GM21529 (cell line): ENCODE measurements around the gene COL6A5.
"Not testable (repeated sequence)": the region's sequence is repeated elsewhere in the genome, so short reads cannot be mapped to it uniquely, and the experiment has no call there.

Source experiments
- ATAC-seq: cut with Tn5 transposase; IDR thresholded peaks from one replicate; pipeline ENCODE4 v1.9.1; 2021; ENCODE audit not compliant: unreplicated experiment

Gene COL6A5

DNA sequence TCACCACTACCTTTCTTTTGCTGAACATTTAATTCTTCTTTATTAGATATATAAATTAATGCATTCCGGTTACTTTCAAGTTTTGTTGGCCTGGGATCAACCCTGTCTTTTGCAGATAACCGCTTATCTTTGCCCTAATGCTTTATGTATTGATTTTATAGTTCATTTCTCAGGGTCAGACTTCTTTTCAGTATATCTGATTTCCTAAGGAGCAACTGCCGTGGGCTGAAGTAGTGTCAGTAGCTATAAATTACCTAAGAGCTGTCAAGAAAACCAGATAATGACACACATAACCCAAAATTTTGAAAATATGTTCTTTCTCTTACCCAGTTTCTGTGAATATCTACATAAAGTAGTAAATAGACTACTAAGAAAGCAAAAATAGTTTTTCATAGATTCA lies 38.0 kb downstream of the COL6A5 start:
- no peak for ATAC-seq

DNA sequence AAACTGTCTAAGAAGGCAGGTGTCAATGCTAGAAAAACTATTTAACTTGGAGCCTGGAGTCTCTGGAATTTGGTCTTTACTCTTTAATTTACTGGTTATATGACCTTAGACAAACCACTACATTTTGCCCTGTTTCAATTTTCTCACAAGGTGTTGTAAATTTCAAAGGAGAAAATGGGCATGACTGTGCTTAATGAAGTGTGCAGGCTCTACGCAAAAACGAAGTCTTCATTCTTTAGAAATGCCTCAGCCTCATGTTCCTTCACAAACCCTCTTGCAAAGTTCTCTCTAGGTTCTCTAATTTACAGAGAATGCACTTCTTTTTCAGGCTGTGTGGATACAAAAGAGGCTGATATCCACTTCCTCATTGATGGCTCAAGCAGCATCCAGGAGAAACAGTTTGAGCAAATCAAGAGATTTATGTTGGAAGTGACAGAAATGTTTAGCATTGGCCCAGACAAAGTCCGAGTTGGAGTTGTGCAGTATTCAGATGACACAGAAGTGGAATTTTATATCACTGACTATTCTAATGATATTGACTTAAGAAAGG lies 39.1 kb downstream of the COL6A5 start:
- no peak for ATAC-seq

- no peak for ATAC-seq
Observed at GRCh38 chr3:130386604-130387263, 41.3 kb downstream of the COL6A5 start.

- ATAC-seq = no peak
Observed at GRCh38 chr3:130389743-130390478, 44.4 kb downstream of the COL6A5 start.

- ATAC-seq = no peak
Observed at GRCh38 chr3:130392266-130392665, 46.8 kb downstream of the COL6A5 start.

- no peak for ATAC-seq
Observed at GRCh38 chr3:130393594-130393993, 48.1 kb downstream of the COL6A5 start.

- ATAC-seq = no peak
Observed at GRCh38 chr3:130395331-130395730, 49.9 kb downstream of the COL6A5 start.

- no peak for ATAC-seq
Observed at GRCh38 chr3:130395916-130396315, 50.4 kb downstream of the COL6A5 start.

GRCh38 chr3:130404401-130404800 lies 58.9 kb downstream of the COL6A5 start:
- ATAC-seq = no peak

DNA sequence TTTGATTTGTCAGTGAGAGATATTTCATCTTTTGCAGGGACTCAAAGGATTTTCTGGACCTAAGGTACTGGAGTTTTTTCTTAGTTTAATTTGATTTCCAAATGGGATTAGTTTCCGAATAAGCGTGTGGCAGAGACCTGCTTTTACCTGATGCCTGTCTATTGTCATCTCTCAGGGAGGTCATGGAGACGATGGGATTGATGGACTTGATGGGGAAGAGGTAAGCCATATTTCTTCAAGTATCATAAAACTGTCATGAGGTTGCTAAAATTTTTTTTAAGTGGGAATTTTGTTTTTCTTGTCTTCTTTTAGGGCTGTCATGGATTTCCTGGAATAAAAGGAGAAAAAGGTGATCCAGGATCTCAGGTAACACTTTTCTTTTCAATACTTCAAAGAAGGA lies 60.5 kb downstream of the COL6A5 start:
- ATAC-seq = no peak

DNA sequence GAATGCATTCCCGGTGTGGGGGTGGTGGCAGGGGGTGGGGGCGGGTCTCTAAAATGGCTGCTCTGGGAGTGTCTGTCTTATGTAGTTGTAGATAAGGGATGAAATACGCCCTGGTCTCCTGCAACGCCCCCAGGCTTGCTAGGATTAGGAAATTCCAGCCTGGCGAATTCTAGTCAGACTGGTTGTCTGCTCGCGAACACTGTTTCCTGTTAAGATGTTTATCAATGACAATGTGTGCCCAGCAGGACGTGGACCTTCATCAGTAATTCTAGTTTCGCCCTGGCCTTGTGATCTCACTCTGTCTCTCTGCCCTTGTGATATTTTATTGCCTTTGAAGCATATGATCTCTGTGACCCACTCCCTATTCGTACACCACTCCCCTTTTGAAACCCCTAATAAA lies 62.8 kb downstream of the COL6A5 start:
- not testable (repeated sequence) for ATAC-seq

DNA sequence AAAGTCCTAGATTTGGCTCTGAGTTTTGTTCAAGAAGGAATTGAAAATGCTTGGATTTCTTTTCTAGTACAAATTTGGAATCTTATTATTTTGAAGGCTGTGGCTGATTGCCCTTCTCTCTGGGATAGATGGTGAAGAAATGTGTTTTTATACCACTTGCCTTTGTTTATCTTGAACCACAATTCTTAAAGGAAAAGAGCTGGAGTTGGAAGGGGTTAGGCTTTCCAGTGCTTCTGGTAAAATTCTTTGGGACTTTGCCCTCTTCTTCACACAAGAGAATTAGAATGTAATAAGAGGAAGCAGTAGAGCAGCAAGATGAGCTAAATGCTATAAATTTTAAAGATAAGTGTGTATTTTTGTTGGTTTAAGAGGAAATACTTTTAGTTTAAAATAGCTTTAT lies 65.8 kb downstream of the COL6A5 start:
- ATAC-seq = no peak

GRCh38 chr3:130412991-130413560 lies 67.6 kb downstream of the COL6A5 start:
- no peak for ATAC-seq

- no peak for ATAC-seq
Observed at GRCh38 chr3:130414457-130414856, 69.0 kb downstream of the COL6A5 start.

- no peak for ATAC-seq
Observed at GRCh38 chr3:130420466-130420865, 75.0 kb downstream of the COL6A5 start.

- no peak for ATAC-seq
Observed at GRCh38 chr3:130423064-130423463, 77.6 kb downstream of the COL6A5 start.

DNA sequence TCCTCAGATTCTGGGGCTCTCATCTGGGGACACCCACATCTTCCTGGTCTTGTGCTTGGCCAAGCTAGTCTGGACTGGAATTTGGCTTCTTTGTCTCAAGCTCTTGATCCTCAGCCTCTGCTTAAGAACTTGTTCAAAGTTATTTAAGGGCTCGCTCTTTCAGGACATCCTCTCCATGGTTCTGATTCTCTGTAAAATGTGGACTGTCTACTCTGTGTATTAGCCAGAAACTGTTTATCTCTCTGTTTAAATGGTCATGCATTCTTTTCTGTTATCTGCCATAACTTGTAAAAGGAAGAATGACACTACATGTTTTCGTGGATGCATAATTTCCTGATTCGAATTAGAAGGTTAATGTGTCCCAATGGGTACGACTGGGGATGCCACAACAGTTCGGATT lies 79.4 kb downstream of the COL6A5 start:
- no peak for ATAC-seq

DNA sequence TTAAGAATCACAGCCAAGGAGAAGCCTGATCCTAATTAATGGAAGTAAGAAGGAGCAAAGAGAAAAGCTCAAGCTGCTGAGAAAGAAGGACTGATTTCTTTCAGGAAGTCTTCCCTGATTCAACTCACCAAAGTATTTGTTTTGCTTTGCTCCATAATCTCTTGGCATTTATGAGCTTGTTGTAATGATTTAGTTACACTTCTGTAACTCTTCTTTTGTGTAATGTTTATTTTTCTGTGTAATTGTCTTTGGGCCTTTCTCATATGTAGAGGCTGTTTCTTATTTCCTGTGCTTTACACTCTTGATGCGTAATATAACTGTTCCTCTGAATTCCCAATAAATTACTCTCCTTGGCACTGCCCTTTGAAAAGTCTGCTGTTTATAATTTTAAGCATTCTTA lies 80.0 kb downstream of the COL6A5 start:
- ATAC-seq = no peak

- no peak for ATAC-seq
Observed at GRCh38 chr3:130426206-130426605, 80.7 kb downstream of the COL6A5 start.

GRCh38 chr3:130428871-130429712 lies 83.6 kb downstream of the COL6A5 start:
- no peak for ATAC-seq

DNA sequence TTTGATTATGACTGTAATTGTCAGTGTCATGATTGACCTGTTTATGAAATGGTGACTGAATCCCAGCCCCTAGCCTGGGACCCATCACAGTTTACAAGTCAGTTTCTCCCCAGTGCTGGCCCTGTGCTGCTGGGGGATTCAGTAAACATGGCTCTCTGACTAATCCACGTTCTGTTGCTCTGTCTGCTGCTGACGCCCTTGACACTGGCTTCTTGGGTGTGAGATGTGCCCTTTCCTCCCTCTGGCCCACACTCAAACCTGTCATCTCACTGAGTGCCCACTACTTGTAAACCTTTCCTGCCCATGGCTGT lies 84.2 kb downstream of the COL6A5 start:
- no peak for ATAC-seq
